T-cell (primary cell): ENCODE results near the gene AADACL3. TPM values are rescaled to one million over a fixed set of nuclear protein-coding genes. Genes with fewer than 3 reads are reported as not detected.
A peak's percentile ranks its signal among the peaks of the same experiment; 100 is the strongest.

Source experiments
- ATAC-seq, 4 experiments: fragments of 200-7000 bp in 3 of 4; fragments of 150-1000 bp in 1 of 4; cut with Tn5 transposase; replicated peaks in 1 of 4; 1 replicate in 3 of 4; 2 replicates in 1 of 4; pipeline ENCODE4 v1.10.0; 2021; ENCODE audit warnings: moderate library complexity in 3 of 4, mild to moderate bottlenecking in 2 of 4, moderate number of reproducible peaks in 1 of 4
- CTCF ChIA-PET, 2 donors: fragments of 300-600 bp; sonication (Branson Sonifier 250); formaldehyde crosslinking; loops; one replicate each; lab custom pipeline; 2022; ENCODE audit warnings: antibody characterized with exemption in 2 of 2; lab: Charles Lee
- POLR2A ChIA-PET, 2 donors: fragments of 300-600 bp; sonication (Branson Sonifier 250); formaldehyde crosslinking; loops; one replicate each; lab custom pipeline; 2022; ENCODE audit warnings: antibody characterized with exemption in 2 of 2; lab: Charles Lee
- DNase-seq, 35 experiments: peaks; one replicate each; pipeline versions ENCODE4 v3.0.0 to v3.0.0-alpha.2; 2013 to 2023
- H3K27ac ChIP-seq: one replicate; pipeline ENCODE4 v1.5.1; 2013; ENCODE audit warnings: low read length
- H3K27me3 ChIP-seq, 2 experiments: replicated peaks in 1 of 2; 1 replicate in 1 of 2; 2 replicates in 1 of 2; pipeline versions ENCODE4 v1.6.1 to v1.7.0; 2013; ENCODE audit warnings: low read length in 1 of 2, mixed read lengths in 1 of 2; ENCODE audit not compliant: control insufficient read depth in 2 of 2, insufficient read depth in 2 of 2; ENCODE audit errors: extremely low read depth in 1 of 2
- H3K36me3 ChIP-seq, 2 donors: 1 replicate in 1 of 2; 2 replicates in 1 of 2; pipeline versions ENCODE4 v1.6.1 to v1.7.0; 2013; ENCODE audit warnings: low read length in 1 of 2; ENCODE audit not compliant: control insufficient read depth in 2 of 2, insufficient read depth in 1 of 2; ENCODE audit errors: extremely low read depth in 1 of 2
- H3K4me1 ChIP-seq, 2 experiments: 1 replicate in 1 of 2; 2 replicates in 1 of 2; pipeline versions ENCODE4 v1.6.1 to v1.7.0; 2013; ENCODE audit warnings: low read length in 2 of 2, mixed read lengths in 1 of 2; ENCODE audit not compliant: insufficient read depth in 2 of 2, control insufficient read depth in 1 of 2; ENCODE audit errors: extremely low read depth in 1 of 2
- H3K4me3 ChIP-seq, 2 donors: 1 replicate in 1 of 2; 2 replicates in 1 of 2; pipeline versions ENCODE4 v1.5.1 to v1.7.0; 2013; ENCODE audit warnings: mild to moderate bottlenecking in 2 of 2, low read length in 1 of 2, moderate library complexity in 1 of 2; ENCODE audit not compliant: control insufficient read depth in 1 of 2; ENCODE audit errors: extremely low read depth in 1 of 2
- H3K9me3 ChIP-seq: 2 replicates; pipeline ENCODE4 v1.7.0; 2013
- H3K27ac Mint-ChIP-seq, 2 donors: one replicate each; pipeline ENCODE4 v1.8.0; 2020 to 2021; ENCODE audit warnings: mild to moderate bottlenecking in 2 of 2, mixed read lengths in 2 of 2
- H3K27me3 Mint-ChIP-seq, 2 donors: one replicate each; pipeline ENCODE4 v1.8.0; 2021 to 2022; ENCODE audit warnings: mixed read lengths in 2 of 2
- H3K36me3 Mint-ChIP-seq: one replicate; pipeline ENCODE4 v1.8.0; 2021; ENCODE audit warnings: mixed read lengths
- H3K4me1 Mint-ChIP-seq, 3 donors: one replicate each; pipeline ENCODE4 v1.8.0; 2020 to 2022; ENCODE audit warnings: mixed read lengths in 3 of 3, mild to moderate bottlenecking in 1 of 3
- H3K4me3 Mint-ChIP-seq, 3 donors: one replicate each; pipeline ENCODE4 v1.8.0; 2020 to 2022; ENCODE audit warnings: mild to moderate bottlenecking in 3 of 3, mixed read lengths in 3 of 3, moderate library complexity in 3 of 3
- H3K9me3 Mint-ChIP-seq, 3 donors: one replicate each; pipeline ENCODE4 v1.8.0; 2020 to 2022; ENCODE audit warnings: mixed read lengths in 3 of 3
- WGBS: methylation state at CpG from one replicate; pipeline ENCODE4 v1.1.5; 2013; ENCODE audit warnings: missing lambda C conversion rate; ENCODE audit not compliant: insufficient coverage; 5-methylcytosine and 5-hydroxymethylcytosine counted together
- total RNA-seq, 35 experiments: library from RNA in 6 of 35; stranded (reverse) in 6 of 35; fragments of 120-200 nt in 1 of 35; gene quantifications; one replicate each; pipeline versions ENCODE4 v1.2.1 to v1.2.4 and lab custom pipeline; 2013 to 2026

The AADACL3 gene
- total RNA-seq, 5 donors from 2014 or later (not counting 1 experiment from before 2014, with no cell fraction given): not detected

GRCh38 chr1:12764016-12764415, 48.1 kb downstream of the AADACL3 start:
- H3K36me3 ChIP-seq: no peaks in the 10 kb centered on the region
- H3K27ac ChIP-seq: no peak overlapping the region
- WGBS: 50% methylated on average over 1 of the region's 5 CpGs
- Mint-ChIP-seq H3K27me3 (peaks cover 28 to 36% of the 10 kb centered on the region in 2 donors), H3K4me1 (no peaks in the 10 kb centered on the region), H3K36me3 (no peaks in the 10 kb centered on the region), H3K9me3 (no peaks in the 10 kb centered on the region), H3K27ac (no peak overlapping the region), H3K4me3 (no peak overlapping the region)
- H3K9me3 ChIP-seq: no peaks in the 10 kb centered on the region
- ATAC-seq (no peak), DNase-seq (no peak)
- ChIA-PET CTCF (no interaction called here), POLR2A (no interaction called here)
- no peak overlapping the region for H3K4me3 ChIP-seq
- peaks cover 3 to 25% of the 10 kb centered on the region in 2 experiments for H3K27me3 ChIP-seq
- H3K4me1 ChIP-seq: no peaks in the 10 kb centered on the region

- H3K4me3 Mint-ChIP-seq: no peak overlapping the region
- no peak overlapping the region for H3K27ac Mint-ChIP-seq
- WGBS: 100% methylated on average over 1 of the region's 2 CpGs
- peaks cover 5% of the 10 kb centered on the region for H3K36me3 Mint-ChIP-seq
- H3K4me1 ChIP-seq: no peaks in the 10 kb centered on the region
- ChIA-PET CTCF (no interaction called here), POLR2A (no interaction called here)
- no peaks in the 10 kb centered on the region for H3K9me3 ChIP-seq
- no peaks in the 10 kb centered on the region for H3K36me3 ChIP-seq
- peaks cover 3 to 43% of the 10 kb centered on the region in 2 experiments for H3K27me3 ChIP-seq
- ATAC-seq (no peak), DNase-seq (no peak)
- H3K4me3 ChIP-seq: no peak overlapping the region
- no peaks in the 10 kb centered on the region for H3K9me3 Mint-ChIP-seq
- no peak overlapping the region for H3K27ac ChIP-seq
- H3K27me3 Mint-ChIP-seq: peaks cover 47 to 53% of the 10 kb centered on the region in 2 donors
- H3K4me1 Mint-ChIP-seq: no peaks in the 10 kb centered on the region
Measured at GRCh38 chr1:12769031-12769430, 53.1 kb downstream of the AADACL3 start.

- H3K27me3 ChIP-seq: peaks cover 3 to 43% of the 10 kb centered on the region in 2 experiments
- no peak overlapping the region for H3K4me3 ChIP-seq
- H3K27ac ChIP-seq: no peak overlapping the region
- H3K9me3 ChIP-seq: no peaks in the 10 kb centered on the region
- Mint-ChIP-seq H3K4me3 (no peak overlapping the region), H3K27me3 (peaks cover 47 to 55% of the 10 kb centered on the region in 2 donors), H3K27ac (peak overlapping the region in 1 of 2 donors; percentile 36), H3K36me3 (peaks cover 5% of the 10 kb centered on the region), H3K9me3 (no peaks in the 10 kb centered on the region), H3K4me1 (no peaks in the 10 kb centered on the region)
- H3K4me1 ChIP-seq: no peaks in the 10 kb centered on the region
- CTCF ChIA-PET: no interaction called here
- POLR2A ChIA-PET: no interaction called here
- ATAC-seq (no peak), DNase-seq (no peak)
- H3K36me3 ChIP-seq: no peaks in the 10 kb centered on the region
- 50% methylated on average over 5 of the region's 7 CpGs for WGBS
Measured at GRCh38 chr1:12769976-12770505, 54.1 kb downstream of the AADACL3 start.

DNA sequence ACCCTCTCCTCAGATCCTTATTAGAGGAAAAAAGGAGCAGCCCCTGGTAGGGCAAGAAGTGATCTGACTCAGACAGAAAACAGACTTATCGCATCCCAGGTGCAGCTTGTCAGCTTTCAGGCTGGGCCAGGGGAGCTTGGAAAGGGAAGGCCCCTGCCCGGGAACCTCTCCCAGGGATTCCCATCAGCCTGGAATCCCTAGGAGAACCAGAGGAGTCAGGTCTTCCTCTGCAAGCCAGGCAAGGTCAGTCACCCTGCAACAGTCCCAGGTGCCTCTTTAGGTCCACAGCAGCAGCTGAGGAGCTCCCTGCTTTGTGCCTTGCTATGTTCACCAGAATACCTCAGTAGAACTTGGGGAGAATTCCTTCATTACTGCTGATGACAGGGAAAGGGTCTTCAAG, 54.7 kb downstream of the AADACL3 start:
- H3K4me1 Mint-ChIP-seq: no peaks in the 10 kb centered on the region
- CTCF ChIA-PET: no interaction called here
- POLR2A ChIA-PET: no interaction called here
- 72% methylated on average over 2 of the region's 2 CpGs for whole genome bisulfite sequencing
- H3K27ac Mint-ChIP-seq: no peak overlapping the region
- peaks cover 47 to 55% of the 10 kb centered on the region in 2 donors for H3K27me3 Mint-ChIP-seq
- peaks cover 3 to 47% of the 10 kb centered on the region in 2 experiments for H3K27me3 ChIP-seq
- DNase-seq (no peak), ATAC-seq (no peak)
- H3K27ac ChIP-seq: no peak overlapping the region
- no peaks in the 10 kb centered on the region for H3K4me1 ChIP-seq
- H3K36me3 Mint-ChIP-seq: peaks cover 5% of the 10 kb centered on the region
- H3K36me3 ChIP-seq: no peaks in the 10 kb centered on the region
- no peaks in the 10 kb centered on the region for H3K9me3 Mint-ChIP-seq
- H3K4me3 Mint-ChIP-seq: no peak overlapping the region
- H3K4me3 ChIP-seq: no peak overlapping the region
- no peaks in the 10 kb centered on the region for H3K9me3 ChIP-seq

- Histone ChIP-seq H3K27ac (no peak overlapping the region), H3K36me3 (no peaks in the 10 kb centered on the region), H3K4me1 (no peaks in the 10 kb centered on the region), H3K27me3 (peaks cover 3 to 49% of the 10 kb centered on the region in 2 experiments), H3K4me3 (no peak overlapping the region), H3K9me3 (no peaks in the 10 kb centered on the region)
- Mint-ChIP-seq H3K4me3 (no peak overlapping the region), H3K4me1 (no peaks in the 10 kb centered on the region), H3K27me3 (peaks cover 47 to 59% of the 10 kb centered on the region in 2 donors), H3K27ac (no peak overlapping the region), H3K36me3 (peaks cover 5% of the 10 kb centered on the region), H3K9me3 (no peaks in the 10 kb centered on the region)
- 95% methylated on average over 2 of the region's 5 CpGs for WGBS
- ATAC-seq (no peak), DNase-seq (no peak)
- CTCF ChIA-PET: no interaction called here
- POLR2A ChIA-PET: no interaction called here
Measured at GRCh38 chr1:12771186-12771585, 55.3 kb downstream of the AADACL3 start.

GRCh38 chr1:12772520-12772919, 56.6 kb downstream of the AADACL3 start:
- Mint-ChIP-seq H3K4me1 (no peaks in the 10 kb centered on the region), H3K4me3 (no peak overlapping the region), H3K36me3 (peaks cover 5% of the 10 kb centered on the region), H3K9me3 (no peaks in the 10 kb centered on the region), H3K27ac (no peak overlapping the region), H3K27me3 (peaks cover 45 to 56% of the 10 kb centered on the region in 2 donors)
- ATAC-seq (no peak), DNase-seq (no peak)
- H3K36me3 ChIP-seq: no peaks in the 10 kb centered on the region
- CTCF ChIA-PET: no interaction called here
- H3K27ac ChIP-seq: no peak overlapping the region
- no peak overlapping the region for H3K4me3 ChIP-seq
- POLR2A ChIA-PET: no interaction called here
- no peaks in the 10 kb centered on the region for H3K4me1 ChIP-seq
- no peaks in the 10 kb centered on the region for H3K9me3 ChIP-seq
- H3K27me3 ChIP-seq: peaks cover 3 to 51% of the 10 kb centered on the region in 2 experiments
- 90% methylated on average over 2 of the region's 5 CpGs for WGBS

DNA sequence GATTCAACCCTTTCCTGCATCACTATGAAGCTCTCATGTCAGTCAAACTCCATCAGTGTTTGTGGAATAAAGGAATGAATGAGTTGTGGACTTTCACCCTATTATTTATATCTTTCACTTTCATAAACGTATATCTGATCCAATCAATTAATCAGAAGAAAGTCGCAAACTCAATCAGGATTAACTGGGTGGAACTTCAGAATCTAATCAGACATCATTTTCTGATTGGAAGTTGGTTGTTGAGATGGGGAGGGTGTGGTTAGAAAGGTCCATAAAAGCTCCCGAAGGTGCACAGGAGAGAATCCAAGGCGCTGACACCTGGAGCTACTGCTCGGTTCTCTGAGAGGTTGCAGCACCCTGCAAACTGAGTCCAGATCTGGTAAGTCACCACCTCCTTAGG, 57.5 kb downstream of the AADACL3 start, which contains the start of gene PRAMEF12:
Gene PRAMEF12 (plus strand): TSS at position 301 of the 400 bp plus-strand sequence. CDS start 1,130 bp downstream, outside the sequence.
- Mint-ChIP-seq H3K27ac (no peak within 1 kb of the TSS), H3K36me3 (peaks cover 5% of the 10 kb centered on the region), H3K27me3 (peaks cover 41 to 46% of the 10 kb centered on the region in 2 donors), H3K4me1 (no peaks in the 10 kb centered on the region), H3K9me3 (no peaks in the 10 kb centered on the region), H3K4me3 (no peak within 1 kb of the TSS)
- H3K36me3 ChIP-seq: no peaks in the 10 kb centered on the region
- CTCF ChIA-PET: no interaction called here
- H3K9me3 ChIP-seq: no peaks in the 10 kb centered on the region
- 94% methylated on average over 3 of the region's 5 CpGs for WGBS
- no peaks in the 10 kb centered on the region for H3K4me1 ChIP-seq
- DNase-seq (no peak), ATAC-seq (no peak)
- POLR2A ChIA-PET: no interaction called here
- H3K27me3 ChIP-seq: peaks cover 0 to 54% of the 10 kb centered on the region in 2 experiments
- no peak within 1 kb of the TSS for H3K4me3 ChIP-seq
- H3K27ac ChIP-seq: no peak within 1 kb of the TSS
